ENCODE results near the gene MEGF6.
A peak's percentile ranks its signal among the peaks of the same experiment; 100 is the strongest.
"Not testable (repeated sequence)": the region's sequence is repeated elsewhere in the genome, so short reads cannot be mapped to it uniquely, and the experiment has no call there.

The MEGF6 gene

GRCh38 chr1:3590951-3591865 is 20.1 kb downstream of the MEGF6 start:
- DNase-seq (ENCODE audit: low read depth) = no peak

GRCh38 chr1:3590139-3590763 is 21.1 kb downstream of the MEGF6 start:
- no peak for DNase-seq (ENCODE audit: low read depth)

GRCh38 chr1:3588395-3588794 is 22.9 kb downstream of the MEGF6 start:
- DNase-seq (ENCODE audit: low read depth) = no peak

- no peak for DNase-seq (ENCODE audit: low read depth)
Measured at GRCh38 chr1:3586986-3587759, 24.1 kb downstream of the MEGF6 start.

- no peak for DNase-seq (ENCODE audit: low read depth)
Measured at GRCh38 chr1:3585940-3586568, 25.3 kb downstream of the MEGF6 start.

DNA sequence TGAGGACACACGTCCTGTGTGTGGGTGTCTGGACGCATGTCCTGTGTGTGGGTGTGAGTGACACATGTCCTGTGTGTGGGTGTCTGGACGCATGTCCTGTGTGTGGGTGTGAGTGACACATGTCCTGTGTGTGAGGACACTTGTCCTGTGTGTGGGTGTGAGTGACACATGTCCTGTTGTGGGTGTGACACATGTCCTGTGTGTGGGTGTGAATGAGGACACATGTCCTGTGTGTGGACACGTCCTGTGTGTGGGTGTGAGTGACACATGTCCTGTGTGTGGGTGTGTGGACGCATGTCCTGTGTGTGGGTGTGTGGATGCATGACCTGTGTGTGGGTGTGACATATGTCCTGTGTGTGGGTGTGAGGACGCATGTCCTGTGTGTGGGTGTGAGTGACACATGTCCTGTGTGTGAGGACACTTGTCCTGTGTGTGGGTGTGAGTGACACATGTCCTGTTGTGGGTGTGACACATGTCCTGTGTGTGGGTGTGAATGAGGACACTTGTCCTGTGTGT is 25.9 kb downstream of the MEGF6 start:
- DNase-seq (ENCODE audit: low read depth) = not testable (repeated sequence)

- DNase-seq (ENCODE audit: low read depth) = no peak
Measured at GRCh38 chr1:3584915-3585314, 26.4 kb downstream of the MEGF6 start.

GRCh38 chr1:3583751-3584150 is 27.6 kb downstream of the MEGF6 start:
- DNase-seq (ENCODE audit: low read depth) = not testable (repeated sequence)

DNA sequence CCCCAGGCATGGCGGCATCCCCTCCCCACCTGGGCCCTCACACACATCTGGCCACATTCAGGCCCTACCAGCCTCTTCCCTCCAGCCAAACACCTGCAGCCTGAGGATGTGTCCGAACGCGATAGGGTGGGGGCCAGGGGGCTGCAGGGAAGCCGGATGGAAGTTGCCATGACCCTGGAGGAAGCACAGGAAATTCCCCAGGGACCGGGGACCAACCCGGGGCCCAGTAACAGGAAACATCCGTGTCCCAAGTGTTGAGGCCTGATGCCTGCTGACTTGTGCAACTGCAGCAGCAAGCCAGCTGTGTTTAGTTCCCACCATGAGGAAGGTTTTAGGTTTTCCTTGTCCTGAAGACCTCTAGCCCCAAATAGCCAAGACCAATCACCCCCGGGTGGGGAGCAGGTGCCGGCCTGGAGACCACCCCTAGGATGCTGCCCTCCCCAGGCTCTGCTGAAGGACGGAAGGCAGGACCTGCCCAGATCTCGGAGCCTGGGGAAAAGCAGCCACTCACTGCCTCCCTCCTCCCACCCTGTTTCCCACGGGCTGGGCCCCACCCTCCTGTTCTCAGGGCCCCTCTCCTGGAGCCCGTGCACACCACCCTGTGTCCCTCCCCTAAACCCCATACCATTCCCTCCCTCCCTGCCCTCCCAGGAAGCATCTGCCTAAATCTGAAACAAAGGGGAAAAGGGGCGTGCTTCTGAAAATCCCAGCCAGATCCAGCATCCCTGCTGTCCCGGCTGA is 29.8 kb downstream of the MEGF6 start:
- no peak for DNase-seq (ENCODE audit: low read depth)

GRCh38 chr1:3580231-3580630 is 31.1 kb downstream of the MEGF6 start:
- no peak for DNase-seq (ENCODE audit: low read depth)

DNA sequence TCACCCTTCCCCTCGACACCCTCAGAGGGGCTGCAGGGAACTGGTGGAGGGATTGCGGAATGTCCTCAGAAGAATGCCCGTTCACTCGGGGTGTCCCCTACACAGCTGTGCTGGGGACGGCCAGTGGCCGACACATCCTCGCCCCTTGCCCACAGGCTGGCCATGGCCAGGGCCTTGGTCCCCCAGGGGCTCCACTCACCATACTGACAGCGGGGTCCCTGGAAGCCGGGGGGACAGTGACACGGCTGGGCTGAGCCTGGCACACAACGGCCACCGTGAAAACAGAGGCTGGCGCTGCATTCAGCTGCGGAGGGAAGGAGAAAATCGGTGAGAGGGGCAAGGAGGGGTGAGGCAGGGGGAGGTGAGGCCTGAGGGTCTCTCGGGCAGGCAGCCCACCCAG is 31.7 kb downstream of the MEGF6 start:
- no peak for DNase-seq (ENCODE audit: low read depth)

- DNase-seq (ENCODE audit: low read depth) = no peak
Measured at GRCh38 chr1:3578906-3579305, 32.4 kb downstream of the MEGF6 start.

- DNase-seq (ENCODE audit: low read depth) = no peak
Measured at GRCh38 chr1:3578433-3578805, 32.9 kb downstream of the MEGF6 start.

- DNase-seq (ENCODE audit: low read depth) = peak; percentile 34
Measured at GRCh38 chr1:3577711-3578432, 33.4 kb downstream of the MEGF6 start.

GRCh38 chr1:3577300-3577699 is 34.0 kb downstream of the MEGF6 start:
- peak; percentile 38 for DNase-seq (ENCODE audit: low read depth)

- DNase-seq (ENCODE audit: low read depth) = no peak
Measured at GRCh38 chr1:3575993-3576392, 35.3 kb downstream of the MEGF6 start.

- DNase-seq (ENCODE audit: low read depth) = not testable (repeated sequence)
Measured at GRCh38 chr1:3575515-3575914, 35.8 kb downstream of the MEGF6 start.

DNA sequence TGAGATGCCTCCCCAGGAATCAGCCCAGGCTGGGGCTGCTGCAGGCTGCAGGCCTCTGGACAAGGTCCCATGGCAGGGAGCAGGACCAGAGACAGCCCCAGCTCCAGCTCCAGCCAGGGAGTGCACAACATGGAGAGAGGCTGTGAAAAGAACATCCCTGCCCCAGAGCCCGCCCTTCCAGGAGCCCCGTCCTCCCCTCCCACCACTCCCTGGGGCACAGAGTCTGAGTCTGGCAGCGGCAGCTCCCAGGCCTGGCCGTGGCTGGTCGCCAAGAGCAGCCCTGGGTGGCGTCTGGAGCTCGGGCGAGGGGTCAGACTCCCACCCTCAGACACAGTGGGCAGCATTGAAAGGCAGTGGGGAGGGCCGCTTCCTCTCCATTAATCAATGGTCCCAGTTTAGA is 37.8 kb downstream of the MEGF6 start:
- no peak for DNase-seq (ENCODE audit: low read depth)

GRCh38 chr1:3572638-3573037 is 38.7 kb downstream of the MEGF6 start:
- not testable (repeated sequence) for DNase-seq (ENCODE audit: low read depth)

DNA sequence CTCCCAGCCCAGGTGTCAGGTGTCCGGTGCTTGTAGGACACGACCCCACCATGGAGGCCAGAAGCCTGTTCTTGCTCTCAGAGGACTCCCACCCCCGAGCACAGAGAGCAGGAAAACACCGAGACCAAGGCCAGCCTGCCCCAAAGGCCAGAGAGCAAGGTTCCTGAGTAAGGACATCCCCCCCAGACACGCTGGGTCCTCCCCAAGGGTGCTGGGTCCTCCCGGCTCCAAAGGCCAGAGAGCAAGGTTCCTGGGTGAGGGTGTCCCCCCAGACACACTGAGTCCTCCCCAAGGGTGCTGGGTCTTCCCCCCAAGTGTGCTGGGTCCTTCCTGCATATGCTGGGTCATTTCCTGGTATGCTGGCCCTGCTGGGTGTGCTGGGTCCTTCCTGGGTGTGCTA is 40.0 kb downstream of the MEGF6 start:
- DNase-seq (ENCODE audit: low read depth) = no peak

Data from non-pigmented ciliary epithelial cell (primary cell).